Vagina (tissue), 2 donors: Measurements from ENCODE around the gene RNF212B.

Experiments
- POLR2A ChIP-seq, 2 donors: fragments of 450-650 bp; IDR thresholded peaks; one replicate each; pipeline ENCODE4 v1.6.1; 2017; ENCODE audit warnings: antibody characterized with exemption in 2 of 2, mild to moderate bottlenecking in 2 of 2, moderate library complexity in 2 of 2
- POLR2AphosphoS5 ChIP-seq, 2 donors: sonication (generic); formaldehyde crosslinking; IDR thresholded peaks; one replicate each; pipeline ENCODE4 v1.9.0; 2017; ENCODE audit warnings: antibody characterized with exemption in 2 of 2, mild to moderate bottlenecking in 2 of 2, low read depth in 1 of 2; ENCODE audit not compliant: insufficient read depth in 1 of 2
- TF ChIP-seq, protein P1 (sequence below), 3 experiments: fragments of 450-650 bp in 2 of 3; fragments of 200-600 bp in 1 of 3; sonication (generic) in 1 of 3; IDR thresholded peaks; one replicate each; pipeline ENCODE4 v1.5.1; 2017 to 2019; ENCODE audit warnings: antibody characterized with exemption in 3 of 3, mild to moderate bottlenecking in 2 of 3, moderate library complexity in 2 of 3

DNA sequence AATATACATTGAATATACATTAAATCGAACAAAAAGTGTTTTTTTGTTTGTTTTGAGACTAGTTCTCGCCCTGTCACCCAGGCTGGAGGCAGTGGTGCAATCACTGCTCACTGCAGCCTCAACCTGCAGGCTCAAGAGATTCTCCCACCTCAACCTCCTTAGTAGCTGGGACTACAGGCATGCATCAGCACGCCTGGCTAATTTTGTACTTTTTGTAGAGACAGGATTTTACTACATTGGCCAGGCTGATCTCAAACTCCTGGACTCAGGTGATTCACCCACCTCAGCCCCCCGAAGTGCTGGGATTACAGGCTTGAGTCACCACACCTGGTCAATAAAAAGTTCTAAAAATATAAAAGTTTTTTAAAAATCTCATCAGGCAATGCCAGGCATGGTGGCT lies 10.2 kb upstream of the RNF212B start:
- TF ChIP-seq, protein P1, sequence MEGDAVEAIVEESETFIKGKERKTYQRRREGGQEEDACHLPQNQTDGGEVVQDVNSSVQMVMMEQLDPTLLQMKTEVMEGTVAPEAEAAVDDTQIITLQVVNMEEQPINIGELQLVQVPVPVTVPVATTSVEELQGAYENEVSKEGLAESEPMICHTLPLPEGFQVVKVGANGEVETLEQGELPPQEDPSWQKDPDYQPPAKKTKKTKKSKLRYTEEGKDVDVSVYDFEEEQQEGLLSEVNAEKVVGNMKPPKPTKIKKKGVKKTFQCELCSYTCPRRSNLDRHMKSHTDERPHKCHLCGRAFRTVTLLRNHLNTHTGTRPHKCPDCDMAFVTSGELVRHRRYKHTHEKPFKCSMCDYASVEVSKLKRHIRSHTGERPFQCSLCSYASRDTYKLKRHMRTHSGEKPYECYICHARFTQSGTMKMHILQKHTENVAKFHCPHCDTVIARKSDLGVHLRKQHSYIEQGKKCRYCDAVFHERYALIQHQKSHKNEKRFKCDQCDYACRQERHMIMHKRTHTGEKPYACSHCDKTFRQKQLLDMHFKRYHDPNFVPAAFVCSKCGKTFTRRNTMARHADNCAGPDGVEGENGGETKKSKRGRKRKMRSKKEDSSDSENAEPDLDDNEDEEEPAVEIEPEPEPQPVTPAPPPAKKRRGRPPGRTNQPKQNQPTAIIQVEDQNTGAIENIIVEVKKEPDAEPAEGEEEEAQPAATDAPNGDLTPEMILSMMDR (IDR thresholded peaks at IDR 0.05), result no peak
- no peak for TF ChIP-seq POLR2AphosphoS5 (IDR thresholded peaks at IDR 0.05; ENCODE audit: insufficient read depth in 1 of 2, low read depth in 1 of 2)
- TF ChIP-seq POLR2A (IDR thresholded peaks at IDR 0.05), result no peak
